GM19452 (cell line): ENCODE measurements around the gene LMAN2L.
A peak's percentile ranks its signal among the peaks of the same experiment; 100 is the strongest.

ENCODE experiments used
- ATAC-seq: cut with Tn5 transposase; IDR thresholded peaks from one replicate; pipeline ENCODE4 v1.9.1; 2021; ENCODE audit not compliant: unreplicated experiment

The LMAN2L gene

DNA sequence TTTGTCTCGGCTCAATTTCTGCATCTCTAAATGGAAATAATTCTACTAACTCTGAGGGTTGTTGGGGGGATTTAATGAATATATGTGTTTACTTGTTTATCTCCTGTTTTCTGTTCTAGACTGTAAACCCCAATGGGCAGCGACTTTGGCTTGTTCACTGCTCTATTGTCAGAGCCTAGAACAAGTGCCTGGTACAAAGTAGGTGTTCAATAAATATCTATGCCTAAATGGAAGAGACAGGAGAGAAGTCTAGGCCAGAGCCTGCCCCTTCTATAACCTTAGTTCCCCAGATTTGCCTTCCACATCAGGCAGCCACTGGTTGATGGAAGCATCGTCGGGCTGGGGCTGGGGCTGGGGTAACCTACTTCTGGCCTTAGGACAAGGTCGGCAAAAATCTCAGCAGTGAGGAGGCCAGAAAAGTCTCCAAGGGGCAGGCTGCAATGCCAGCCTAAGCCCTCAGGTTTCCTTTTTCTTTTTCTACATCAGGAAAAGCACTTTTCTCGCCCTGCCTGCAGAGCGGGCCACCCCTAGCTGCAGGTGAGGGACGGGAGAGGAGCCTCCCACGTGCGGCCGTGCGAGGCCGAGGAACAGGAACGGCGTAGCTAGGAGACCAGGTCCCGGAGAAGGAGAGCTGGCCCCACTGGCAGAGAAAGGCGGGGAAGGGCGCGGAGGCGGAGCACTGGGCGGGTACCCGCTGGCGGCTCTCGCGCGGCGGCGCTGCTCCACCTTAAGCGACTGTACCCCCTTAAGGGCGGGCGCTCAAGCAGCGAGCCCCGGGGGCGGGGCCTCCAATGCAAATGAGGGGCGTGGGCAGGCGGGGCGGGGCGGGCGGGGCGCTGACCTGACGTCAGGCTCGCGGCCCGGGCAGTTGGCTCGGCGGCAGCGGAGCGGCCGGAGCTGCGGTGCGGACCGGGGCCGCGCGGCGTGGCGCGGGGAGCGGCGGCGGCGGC is 20.4 kb upstream of the LMAN2L start, which contains the start of gene CNNM4:
TSS of gene CNNM4 (plus strand) at position 867 of the 950 bp plus-strand sequence. CDS start 98 bp downstream, outside the sequence.
- ATAC-seq: peak; percentile 86

DNA sequence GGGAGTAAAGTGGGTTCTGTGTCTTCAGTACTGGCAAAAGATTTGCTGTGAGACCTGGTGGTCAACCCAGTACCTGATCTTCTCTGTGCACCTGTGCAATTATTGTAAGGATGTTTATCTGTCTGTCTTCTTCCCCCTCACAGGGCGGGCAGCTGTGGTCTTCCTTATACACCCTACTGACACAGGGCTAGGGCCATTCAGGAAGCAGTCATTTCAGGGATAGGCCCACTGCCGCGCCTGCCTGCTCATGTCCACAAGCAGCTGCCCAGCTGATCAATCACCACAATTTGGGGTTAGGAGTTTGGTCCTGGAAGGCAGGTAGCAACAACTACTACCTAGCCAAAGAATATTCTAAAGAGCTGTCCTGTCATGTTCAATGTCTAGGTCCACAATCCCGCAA is 19.7 kb upstream of the LMAN2L start:
- no peak for ATAC-seq

DNA sequence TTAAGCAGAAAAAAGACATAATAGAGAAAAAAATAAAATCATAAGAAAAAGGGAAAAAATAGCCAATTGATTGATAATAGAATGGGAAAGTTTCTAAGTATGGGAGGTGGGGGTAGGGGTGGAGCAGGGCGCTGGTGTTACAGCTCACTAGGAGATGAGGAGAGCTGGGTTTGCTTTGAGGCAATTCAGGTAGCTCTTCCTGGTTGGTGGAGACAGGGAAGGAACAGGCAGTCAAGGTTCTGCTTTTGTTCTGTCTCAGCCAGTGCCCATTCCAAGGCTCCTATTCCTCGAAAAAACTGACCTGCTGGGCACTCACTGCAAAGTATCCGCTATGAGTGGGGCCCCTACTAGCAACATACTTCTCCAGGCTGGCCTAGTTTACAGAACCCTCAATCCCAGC is 19.1 kb upstream of the LMAN2L start:
- no peak for ATAC-seq

GRCh38 chr2:96757477-96757860 is 17.6 kb upstream of the LMAN2L start:
- ATAC-seq: no peak

- ATAC-seq: no peak
Observed at GRCh38 chr2:96756788-96757476, 17.1 kb upstream of the LMAN2L start.

DNA sequence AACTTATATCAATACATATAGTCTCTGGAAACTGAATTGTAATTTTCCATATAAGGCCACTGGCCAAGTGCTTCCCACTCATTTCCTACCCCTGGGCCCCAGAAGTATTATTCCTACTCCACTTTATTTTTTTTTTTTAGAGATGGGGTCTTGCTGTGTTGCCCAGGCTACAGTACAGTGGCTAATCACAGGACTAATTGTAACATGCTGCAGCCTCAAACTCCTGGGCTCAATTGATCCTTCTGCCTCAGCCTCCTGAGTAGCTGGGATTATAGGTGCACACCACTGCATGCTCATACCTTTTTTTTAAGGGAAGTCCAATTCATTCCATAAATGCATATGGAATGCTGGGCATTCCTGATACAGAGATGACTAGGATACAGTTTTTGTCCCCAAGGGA is 14.5 kb upstream of the LMAN2L start:
- ATAC-seq: no peak

DNA sequence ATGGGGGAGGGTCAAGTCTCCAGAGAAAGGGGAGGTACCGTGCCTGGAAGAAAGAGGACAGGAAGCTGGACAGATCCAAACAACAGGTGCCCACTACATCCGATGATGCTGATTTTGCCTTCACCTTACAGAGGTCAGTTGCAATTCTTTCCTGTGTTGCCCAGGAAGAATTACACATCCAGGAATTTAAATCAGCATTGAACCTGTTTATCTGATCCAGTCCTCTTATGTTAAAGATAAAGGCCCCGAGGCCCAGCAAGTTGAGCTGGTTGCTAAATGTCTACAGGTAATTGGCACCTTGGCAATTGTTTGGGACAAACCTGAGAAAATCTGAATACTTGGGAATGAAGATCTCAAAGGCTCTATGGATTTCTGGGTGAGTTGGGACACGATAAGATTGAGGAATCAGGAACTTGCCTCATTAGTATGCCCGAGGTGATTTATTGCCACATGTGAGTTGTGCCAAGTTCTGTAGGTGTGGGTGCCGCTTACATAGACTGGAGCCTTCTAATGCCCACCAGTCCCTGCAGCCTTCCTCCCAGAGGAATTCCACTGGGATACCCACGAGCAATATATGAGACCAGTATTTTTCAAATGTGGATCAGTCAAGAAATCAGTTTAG is 13.9 kb upstream of the LMAN2L start:
- no peak for ATAC-seq

DNA sequence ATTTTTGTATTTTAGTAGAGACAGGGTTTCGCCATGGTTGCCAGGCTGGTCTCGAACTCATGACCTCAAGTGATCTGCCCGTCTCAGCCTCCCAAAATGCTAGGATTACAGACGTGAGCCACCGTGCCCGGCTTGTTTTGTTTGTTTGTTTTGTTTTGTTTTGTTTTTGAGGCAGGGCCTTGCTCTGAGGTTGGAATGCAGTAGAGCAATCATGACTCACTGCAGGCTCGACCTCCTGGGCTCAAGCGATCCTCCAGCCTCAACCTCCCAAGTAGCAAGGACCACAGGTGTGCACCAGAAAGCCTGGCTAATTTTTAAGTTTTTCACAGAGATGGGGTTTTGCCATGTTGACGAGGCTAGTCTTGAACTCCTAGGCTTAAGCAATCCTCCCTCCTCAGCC is 11.9 kb upstream of the LMAN2L start:
- ATAC-seq: no peak

DNA sequence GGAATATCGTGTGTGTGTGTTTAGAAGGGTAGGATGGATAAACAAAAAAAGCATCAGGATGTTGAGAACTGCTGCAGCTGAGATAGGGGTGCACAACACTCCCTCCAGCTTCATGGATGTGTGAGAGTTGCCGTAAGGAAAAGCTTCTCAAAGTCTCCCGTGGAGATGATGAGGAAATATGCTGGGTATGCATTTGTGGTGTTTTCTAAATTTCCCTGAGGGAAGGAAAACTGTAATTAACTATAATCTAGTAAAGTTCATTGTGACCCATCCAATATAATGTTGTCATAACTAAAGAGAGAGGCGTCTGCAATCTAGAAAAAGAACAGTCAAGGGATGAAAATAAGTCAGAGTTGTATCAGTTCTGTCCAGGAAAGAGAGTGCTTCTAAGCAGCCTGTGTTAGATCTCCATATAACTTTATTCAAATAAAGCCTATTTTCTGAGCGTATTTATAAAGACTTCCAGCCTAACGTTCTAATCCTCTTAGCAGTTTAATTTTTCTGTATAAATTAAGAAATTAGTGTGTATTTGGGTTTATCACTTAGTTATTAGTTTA is 7.3 kb upstream of the LMAN2L start:
- ATAC-seq: no peak

DNA sequence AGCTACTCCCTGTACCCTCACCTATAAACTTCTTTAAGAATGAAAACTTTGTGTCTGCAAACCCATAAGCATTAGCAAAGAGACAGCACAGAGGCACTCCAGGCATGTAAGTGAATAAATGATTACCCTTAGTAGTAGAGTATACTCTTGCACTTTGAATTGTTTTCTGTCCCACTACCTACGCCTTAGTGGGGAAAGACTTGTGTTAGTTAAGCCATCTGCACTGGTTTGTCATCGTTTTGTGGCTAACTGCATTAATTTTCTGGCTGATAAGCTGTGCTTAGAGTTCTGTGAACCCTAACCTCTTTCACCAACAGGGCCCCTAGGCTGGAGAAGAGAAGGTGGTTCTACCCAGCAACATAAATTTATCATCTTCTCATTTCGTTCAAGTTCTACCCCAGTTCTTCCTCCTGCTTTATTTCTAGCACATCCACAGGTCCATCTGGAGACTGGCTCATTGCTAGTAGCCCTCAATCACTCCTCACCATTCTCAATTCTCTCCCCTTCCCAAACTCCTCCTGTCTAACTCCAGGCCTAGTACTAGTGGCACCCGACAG is 710 bp downstream of the LMAN2L start:
- no peak for ATAC-seq

DNA sequence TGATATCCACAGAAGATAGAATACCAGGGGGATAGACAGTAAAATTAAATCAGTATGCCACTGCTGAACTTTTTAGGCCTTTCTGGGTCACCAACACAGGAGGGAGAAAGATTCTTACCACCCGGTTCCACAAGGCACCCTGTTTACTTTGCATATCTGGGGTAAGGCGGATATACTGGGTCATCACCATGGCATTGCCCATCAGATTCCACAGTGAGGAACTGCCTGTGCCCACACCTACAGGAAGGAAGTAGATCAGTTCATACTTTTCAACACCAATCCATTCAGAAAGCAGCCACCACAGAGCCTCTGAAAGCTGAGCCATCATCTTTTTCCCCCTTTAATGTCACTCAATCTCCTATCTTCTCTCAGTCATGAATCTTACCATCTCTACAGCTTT is 2.0 kb downstream of the LMAN2L start:
- ATAC-seq: no peak

- no peak for ATAC-seq
Observed at GRCh38 chr2:96737251-96737650, 2.6 kb downstream of the LMAN2L start.

DNA sequence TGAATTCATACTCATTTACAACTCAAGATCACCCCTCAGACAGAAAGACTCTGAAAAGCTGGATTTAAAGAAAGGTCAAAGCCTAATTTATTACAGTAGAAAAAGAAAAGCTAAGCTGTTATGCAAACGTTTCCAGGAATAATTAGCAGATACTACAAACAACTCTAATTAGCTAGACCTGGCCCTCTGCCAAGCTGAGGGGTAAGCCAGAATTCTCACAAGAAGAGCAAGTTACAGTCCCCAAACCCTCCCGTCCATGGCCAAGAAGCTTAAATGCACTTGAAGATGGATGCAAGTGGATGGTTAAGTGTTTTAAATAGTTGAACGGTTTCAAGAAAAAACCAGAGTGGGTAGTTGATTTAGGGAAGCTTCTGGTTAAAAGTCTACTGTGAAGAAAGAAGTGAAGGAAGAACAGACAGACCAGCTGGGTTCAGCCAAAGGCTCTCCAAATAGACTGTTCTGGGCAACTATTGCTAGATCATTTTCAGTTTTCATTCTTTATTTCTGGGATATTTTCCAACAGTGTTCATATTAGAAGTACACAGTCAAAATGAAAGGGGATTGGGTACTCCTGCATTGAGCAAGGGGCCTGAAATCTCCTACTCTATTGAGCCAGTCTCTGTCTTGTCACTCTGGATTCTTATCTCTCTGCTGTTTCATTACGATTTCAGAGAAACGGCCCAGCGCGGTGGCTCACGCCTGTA is 4.8 kb downstream of the LMAN2L start:
- no peak for ATAC-seq

DNA sequence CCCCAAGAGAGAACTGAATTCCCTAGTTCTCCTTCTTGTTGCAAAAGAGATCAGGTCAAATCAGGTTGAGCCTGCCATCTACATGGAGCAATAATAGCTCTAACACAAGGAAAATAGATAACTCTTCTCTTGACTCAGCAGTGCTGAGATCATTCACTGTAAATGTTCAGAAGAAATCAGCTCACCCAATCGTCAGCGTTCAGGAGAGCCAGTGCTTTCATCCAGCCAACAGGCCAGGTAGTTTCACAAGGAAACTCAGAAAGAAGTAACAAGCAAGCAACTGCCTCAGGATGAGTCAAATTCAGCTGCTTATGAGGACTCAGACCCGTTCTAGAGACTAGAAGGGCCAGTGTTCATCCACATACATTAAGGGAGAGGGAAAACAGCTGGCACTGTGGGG is 5.9 kb downstream of the LMAN2L start:
- no peak for ATAC-seq

DNA sequence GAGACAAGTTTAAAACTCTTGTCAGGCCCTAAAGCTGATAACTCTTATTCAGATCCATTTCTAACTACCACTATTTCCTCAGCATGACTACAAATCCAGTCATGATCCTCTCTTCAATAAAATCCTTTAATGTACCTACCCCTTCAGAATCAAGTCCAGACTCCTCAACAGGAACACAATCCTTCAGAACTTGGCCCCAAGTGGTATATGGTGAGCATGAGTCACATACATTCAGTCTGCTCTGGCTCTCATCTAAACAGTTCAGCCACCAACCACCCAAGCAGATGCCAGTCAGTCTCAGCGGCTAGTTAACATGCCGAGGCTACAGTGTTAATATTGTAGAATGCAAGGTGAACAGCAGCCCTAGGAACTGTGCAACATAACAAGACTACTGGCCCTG is 9.7 kb downstream of the LMAN2L start:
- no peak for ATAC-seq

GRCh38 chr2:96729748-96730147 is 10.1 kb downstream of the LMAN2L start:
- no peak for ATAC-seq

DNA sequence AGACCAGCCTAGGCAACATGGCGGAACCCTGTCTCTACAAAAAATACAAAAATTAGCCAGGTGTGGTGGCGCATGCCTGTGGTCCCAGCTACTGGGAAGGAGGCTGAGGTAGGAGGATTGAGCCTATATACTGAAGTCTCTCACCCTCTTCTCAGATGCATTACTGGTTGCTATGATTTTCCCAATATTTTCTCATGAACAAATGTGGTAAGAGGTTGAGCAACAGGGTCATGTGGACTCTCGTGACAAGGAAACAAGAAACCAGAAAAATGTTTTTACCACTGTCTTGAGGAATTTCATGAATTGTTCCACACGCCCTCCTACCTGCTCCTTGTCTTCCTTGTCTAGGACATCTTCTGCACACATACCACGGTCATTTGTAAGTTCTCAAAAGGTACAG is 12.4 kb downstream of the LMAN2L start:
- ATAC-seq: no peak

DNA sequence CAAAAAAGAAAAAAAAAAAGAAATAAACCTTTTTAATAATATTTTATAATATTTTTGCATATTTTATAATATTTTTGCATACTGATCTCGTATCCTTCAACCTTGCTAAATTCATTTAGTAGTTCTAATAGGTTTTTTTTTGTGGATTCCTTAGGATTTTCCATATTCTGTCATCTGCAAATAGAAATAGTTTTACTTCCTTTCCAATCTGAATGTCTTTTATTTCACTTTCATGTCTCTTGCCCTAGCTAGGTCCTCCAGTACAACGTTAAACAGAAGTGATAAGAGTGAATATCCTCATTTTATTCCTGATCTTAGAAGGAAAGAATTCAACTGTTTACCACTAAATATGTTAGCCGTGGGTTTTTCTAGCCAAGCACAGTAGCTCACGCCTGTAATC is 13.7 kb downstream of the LMAN2L start:
- ATAC-seq: no peak

DNA sequence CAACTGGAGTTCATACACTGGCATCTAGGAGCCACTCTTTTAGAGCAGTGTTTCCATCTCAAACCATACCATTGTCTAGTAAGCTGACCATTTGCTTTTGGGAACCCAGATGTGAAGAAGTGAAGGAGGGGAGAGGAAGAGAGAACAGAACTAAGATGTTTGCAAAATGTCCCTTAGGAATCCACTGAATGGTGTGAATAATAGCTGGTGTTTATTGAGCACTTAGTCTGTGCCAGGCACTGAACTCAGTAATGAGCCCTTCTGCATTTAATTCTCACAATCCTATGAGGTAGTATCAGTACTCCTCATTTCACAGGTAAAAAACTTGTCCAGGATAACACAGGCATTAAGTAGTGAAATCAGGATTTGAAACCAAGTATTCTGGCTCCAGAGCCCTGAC is 23.5 kb downstream of the LMAN2L start:
- ATAC-seq: no peak

GRCh38 chr2:96715658-96716057 is 24.2 kb downstream of the LMAN2L start:
- no peak for ATAC-seq

- no peak for ATAC-seq
Observed at GRCh38 chr2:96710985-96711384, 28.9 kb downstream of the LMAN2L start.
